Stimulated activated CD4-positive, alpha-beta T cell treated with anti-CD3 and anti-CD28 coated beads, TNF-alpha, amount 100 ng/mL, for 4 hours (primary cell): ENCODE measurements around the gene LILRB5.
"Not testable (repeated sequence)": the region's sequence is repeated elsewhere in the genome, so short reads cannot be mapped to it uniquely, and the experiment has no call there.

ENCODE experiments used
- DNase-seq, 3 experiments: peaks; one replicate each; pipeline ENCODE4 v3.0.0-alpha.2; 2020; ENCODE audit warnings: low read depth in 3 of 3

The LILRB5 gene

GRCh38 chr19:54211235-54211634 is 45.8 kb downstream of the LILRB5 start:
- no peak for DNase-seq

GRCh38 chr19:54209811-54210494 is 47.1 kb downstream of the LILRB5 start:
- DNase-seq: no peak

GRCh38 chr19:54209058-54209810 is 47.8 kb downstream of the LILRB5 start:
- DNase-seq: no peak

- DNase-seq: no peak
Measured at GRCh38 chr19:54208784-54209057, 48.4 kb downstream of the LILRB5 start.

- DNase-seq: no peak
Measured at GRCh38 chr19:54207983-54208783, 48.9 kb downstream of the LILRB5 start.

GRCh38 chr19:54207676-54207982 is 49.4 kb downstream of the LILRB5 start:
- no peak for DNase-seq

GRCh38 chr19:54207193-54207592 is 49.9 kb downstream of the LILRB5 start:
- DNase-seq: not testable (repeated sequence)

- DNase-seq: no peak
Measured at GRCh38 chr19:54206831-54207177, 50.3 kb downstream of the LILRB5 start.

GRCh38 chr19:54206030-54206830 is 50.8 kb downstream of the LILRB5 start:
- DNase-seq: no peak

DNA sequence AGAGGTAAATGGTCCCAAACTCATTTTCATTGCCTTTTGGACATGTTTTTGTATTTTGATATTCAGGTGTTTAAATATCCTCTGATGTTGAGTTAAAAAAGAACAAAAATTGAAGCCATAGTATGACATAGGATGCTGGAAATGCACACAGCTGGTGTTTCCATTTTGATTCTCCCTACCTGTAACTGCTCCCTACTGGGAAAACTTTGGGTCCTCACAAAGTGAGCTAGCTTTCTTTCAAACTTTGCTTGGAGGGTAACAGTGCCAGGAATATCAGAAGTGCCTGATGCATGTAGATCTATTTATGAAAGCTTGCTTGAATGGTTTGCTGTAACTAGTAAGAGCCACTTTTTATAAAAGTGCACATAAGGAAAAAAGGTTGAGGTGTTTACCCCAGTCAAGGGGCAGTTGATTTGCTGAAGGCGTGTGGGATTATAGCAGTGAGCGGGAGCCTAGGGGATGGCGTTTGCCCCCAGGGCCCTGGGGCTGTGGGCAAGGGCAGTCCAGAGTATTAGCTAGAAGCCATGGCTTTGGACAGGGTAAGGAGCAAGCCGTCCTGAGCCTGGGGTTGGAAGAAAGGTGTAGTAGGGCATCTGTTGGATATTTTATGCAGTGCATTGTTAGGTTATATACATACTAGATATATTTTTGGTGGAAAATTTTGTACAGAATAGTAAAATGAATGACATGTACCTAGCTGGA is 52.2 kb downstream of the LILRB5 start:
- no peak for DNase-seq

GRCh38 chr19:54203151-54203611 is 53.9 kb downstream of the LILRB5 start:
- no peak for DNase-seq

GRCh38 chr19:54201980-54202379 is 55.1 kb downstream of the LILRB5 start:
- no peak for DNase-seq

GRCh38 chr19:54201172-54201701 is 55.8 kb downstream of the LILRB5 start:
- no peak for DNase-seq
